Osteocyte (in vitro differentiated cells): Measurements from ENCODE around the gene CSH2. TPM values are rescaled to one million over a fixed set of nuclear protein-coding genes. Genes with fewer than 3 reads are reported as not detected.
"Not testable (repeated sequence)": the region's sequence is repeated elsewhere in the genome, so short reads cannot be mapped to it uniquely, and the experiment has no call there.

Experiments used
- DNase-seq: peaks from one replicate; pipeline ENCODE4 v3.0.0; 2021; ENCODE audit warnings: mixed read lengths; ENCODE audit not compliant: unreplicated experiment; ENCODE audit errors: extremely low spot score
- H3K27ac Mint-ChIP-seq: one replicate; pipeline ENCODE4 v1.8.0; 2021; ENCODE audit warnings: mild to moderate bottlenecking, mixed read lengths; ENCODE audit not compliant: unreplicated experiment
- H3K27me3 Mint-ChIP-seq: one replicate; pipeline ENCODE4 v1.8.0; 2021; ENCODE audit warnings: mixed read lengths; ENCODE audit not compliant: unreplicated experiment
- H3K36me3 Mint-ChIP-seq: one replicate; pipeline ENCODE4 v1.8.0; 2021; ENCODE audit warnings: mixed read lengths; ENCODE audit not compliant: unreplicated experiment
- H3K4me1 Mint-ChIP-seq: one replicate; pipeline ENCODE4 v1.8.0; 2021; ENCODE audit warnings: mixed read lengths; ENCODE audit not compliant: unreplicated experiment
- H3K4me3 Mint-ChIP-seq: one replicate; pipeline ENCODE4 v1.8.0; 2021; ENCODE audit warnings: mild to moderate bottlenecking, moderate library complexity, mixed read lengths; ENCODE audit not compliant: unreplicated experiment
- H3K9me3 Mint-ChIP-seq: one replicate; pipeline ENCODE4 v1.8.0; 2021; ENCODE audit warnings: mixed read lengths; ENCODE audit not compliant: unreplicated experiment
- total RNA-seq: library from RNA; stranded (reverse); gene quantifications from 2 replicates; pipeline ENCODE4 v1.2.1, GENCODE V29; 2021
- TF ChIP-seq, protein P1 (sequence below): fragments of 200-600 bp; sonication (generic); IDR thresholded peaks from 2 replicates; pipeline ENCODE4 v1.5.0; 2021; ENCODE audit warnings: antibody characterized with exemption, mild to moderate bottlenecking, moderate library complexity

Gene CSH2
- total RNA-seq, 1 donor from 2014 or later: not detected

DNA sequence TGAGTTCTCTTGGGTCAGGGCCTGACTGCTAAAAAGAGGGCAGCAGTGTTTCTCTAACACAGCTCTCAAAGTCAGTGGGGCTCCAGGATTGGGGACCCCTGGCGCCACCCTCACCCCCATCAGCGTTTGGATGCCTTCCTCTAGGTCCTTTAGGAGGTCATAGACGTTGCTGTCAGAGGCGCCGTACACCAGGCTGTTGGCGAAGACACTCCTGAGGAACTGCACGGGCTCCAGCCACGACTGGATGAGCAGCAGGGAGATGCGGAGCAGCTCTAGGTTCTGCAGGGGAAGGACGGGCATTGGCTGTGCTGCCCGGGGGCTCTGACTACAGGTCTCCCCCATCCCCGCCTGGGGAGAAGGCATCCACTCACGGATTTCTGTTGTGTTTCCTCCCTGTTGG lies 44.2 kb upstream of the CSH2 start:
- DNase-seq: no peak
- Mint-ChIP-seq H3K27me3 (peaks cover 43% of the 10 kb centered on the region), H3K4me3 (no peak overlapping the region), H3K4me1 (peaks cover 3% of the 10 kb centered on the region), H3K27ac (no peak overlapping the region), H3K36me3 (no peaks in the 10 kb centered on the region), H3K9me3 (no peaks in the 10 kb centered on the region)
- TF ChIP-seq, protein P1, sequence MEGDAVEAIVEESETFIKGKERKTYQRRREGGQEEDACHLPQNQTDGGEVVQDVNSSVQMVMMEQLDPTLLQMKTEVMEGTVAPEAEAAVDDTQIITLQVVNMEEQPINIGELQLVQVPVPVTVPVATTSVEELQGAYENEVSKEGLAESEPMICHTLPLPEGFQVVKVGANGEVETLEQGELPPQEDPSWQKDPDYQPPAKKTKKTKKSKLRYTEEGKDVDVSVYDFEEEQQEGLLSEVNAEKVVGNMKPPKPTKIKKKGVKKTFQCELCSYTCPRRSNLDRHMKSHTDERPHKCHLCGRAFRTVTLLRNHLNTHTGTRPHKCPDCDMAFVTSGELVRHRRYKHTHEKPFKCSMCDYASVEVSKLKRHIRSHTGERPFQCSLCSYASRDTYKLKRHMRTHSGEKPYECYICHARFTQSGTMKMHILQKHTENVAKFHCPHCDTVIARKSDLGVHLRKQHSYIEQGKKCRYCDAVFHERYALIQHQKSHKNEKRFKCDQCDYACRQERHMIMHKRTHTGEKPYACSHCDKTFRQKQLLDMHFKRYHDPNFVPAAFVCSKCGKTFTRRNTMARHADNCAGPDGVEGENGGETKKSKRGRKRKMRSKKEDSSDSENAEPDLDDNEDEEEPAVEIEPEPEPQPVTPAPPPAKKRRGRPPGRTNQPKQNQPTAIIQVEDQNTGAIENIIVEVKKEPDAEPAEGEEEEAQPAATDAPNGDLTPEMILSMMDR: no peak

DNA sequence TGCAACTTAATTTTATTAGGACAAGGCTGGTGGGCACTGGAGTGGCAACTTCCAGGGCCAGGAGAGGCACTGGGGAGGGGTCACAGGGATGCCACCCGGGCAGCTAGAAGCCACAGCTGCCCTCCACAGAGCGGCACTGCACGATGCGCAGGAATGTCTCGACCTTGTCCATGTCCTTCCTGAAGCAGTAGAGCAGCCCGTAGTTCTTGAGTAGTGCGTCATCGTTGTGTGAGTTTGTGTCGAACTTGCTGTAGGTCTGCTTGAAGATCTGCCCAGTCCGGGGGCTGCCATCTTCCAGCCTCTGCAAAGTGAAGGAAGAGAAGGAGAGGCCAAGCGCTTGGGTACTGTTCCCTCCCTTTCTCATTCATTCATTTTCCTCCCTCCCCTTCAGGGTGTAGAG lies 43.7 kb upstream of the CSH2 start:
- H3K4me1 Mint-ChIP-seq, H3K4me3 Mint-ChIP-seq: not testable (repeated sequence)

DNA sequence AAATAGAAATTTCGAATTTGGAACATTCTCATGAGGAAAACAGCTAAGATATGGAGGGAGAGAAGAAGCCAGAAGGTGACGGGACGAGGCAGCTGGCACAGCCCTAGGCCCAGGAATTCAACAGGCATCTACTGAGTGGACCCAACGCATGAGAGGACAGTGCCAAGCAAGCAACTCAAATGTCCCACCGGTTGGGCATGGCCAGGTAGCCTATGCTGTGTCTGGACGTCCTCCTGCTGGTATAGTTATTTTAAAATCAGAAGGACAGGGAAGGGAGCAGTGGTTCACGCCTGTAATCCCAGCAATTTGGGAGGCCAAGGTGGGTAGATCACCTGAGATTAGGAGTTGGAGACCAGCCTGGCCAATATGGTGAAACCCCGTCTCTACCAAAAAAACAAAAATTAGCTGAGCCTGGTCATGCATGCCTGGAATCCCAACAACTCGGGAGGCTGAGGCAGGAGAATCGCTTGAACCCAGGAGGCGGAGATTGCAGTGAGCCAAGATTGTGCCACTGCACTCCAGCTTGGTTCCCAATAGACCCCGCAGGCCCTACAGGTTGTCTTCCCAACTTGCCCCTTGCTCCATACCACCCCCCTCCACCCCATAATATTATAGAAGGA lies 43.2 kb upstream of the CSH2 start:
- TF ChIP-seq, protein P1: no peak

More for the DNA sequence above, 43.7 kb upstream of the CSH2 start:
- peaks cover 39% of the 10 kb centered on the region for H3K27me3 Mint-ChIP-seq
- not testable (repeated sequence) for H3K27ac Mint-ChIP-seq, DNase-seq, H3K9me3 Mint-ChIP-seq, H3K36me3 Mint-ChIP-seq

DNA sequence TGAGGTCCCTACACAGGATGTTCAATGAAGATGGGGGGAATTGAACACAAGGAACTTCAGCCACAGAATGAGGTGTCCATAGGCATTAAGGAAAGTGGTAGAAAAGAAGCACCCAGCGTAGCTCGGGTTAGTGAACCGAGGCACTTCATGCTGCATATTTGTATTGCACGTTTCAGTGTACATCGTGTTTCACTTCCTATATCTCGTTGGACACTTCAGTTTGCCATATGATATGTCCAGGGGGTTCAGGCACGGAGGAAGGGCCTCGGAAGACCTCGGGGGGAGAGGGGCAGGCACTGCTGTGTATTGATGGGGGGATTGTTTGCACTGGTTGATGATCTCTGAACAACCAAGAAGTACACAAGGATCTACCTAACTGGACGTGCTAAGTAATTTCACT lies 42.3 kb upstream of the CSH2 start:
- not testable (repeated sequence) for H3K4me3 Mint-ChIP-seq, H3K36me3 Mint-ChIP-seq, H3K4me1 Mint-ChIP-seq, DNase-seq, H3K27ac Mint-ChIP-seq, H3K9me3 Mint-ChIP-seq
- H3K27me3 Mint-ChIP-seq: peaks cover 36% of the 10 kb centered on the region

More for the DNA sequence above, 43.2 kb upstream of the CSH2 start:
- Mint-ChIP-seq H3K9me3 (no peaks in the 10 kb centered on the region), H3K27ac (no peak overlapping the region), H3K27me3 (peaks cover 36% of the 10 kb centered on the region), H3K36me3 (no peaks in the 10 kb centered on the region), H3K4me3 (no peak overlapping the region), H3K4me1 (peaks cover 3% of the 10 kb centered on the region)
- DNase-seq: no peak

DNA sequence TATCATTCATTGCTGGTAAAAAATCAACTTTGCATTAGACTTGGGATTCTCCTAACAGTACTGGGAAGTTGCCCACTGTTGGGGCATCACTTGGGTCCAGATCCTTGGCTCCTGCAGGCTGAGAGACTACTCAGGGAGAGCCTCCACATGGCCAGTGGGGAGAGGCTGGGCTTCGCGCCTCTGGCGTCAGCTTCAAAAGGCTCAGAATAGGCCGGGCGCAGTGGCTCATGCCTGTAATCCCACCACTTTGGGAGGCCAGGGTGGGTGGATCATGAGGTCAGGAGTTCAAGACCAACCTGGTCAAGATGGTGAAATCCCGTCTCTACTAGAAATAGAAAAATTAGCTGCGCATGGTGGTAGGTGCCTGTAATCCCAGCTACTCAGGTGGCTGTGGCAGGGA lies 41.0 kb upstream of the CSH2 start:
- H3K27me3 Mint-ChIP-seq: peaks cover 46% of the 10 kb centered on the region
- TF ChIP-seq, protein P1: no peak
- no peak for DNase-seq
- no peaks in the 10 kb centered on the region for H3K9me3 Mint-ChIP-seq
- no peak overlapping the region for H3K27ac Mint-ChIP-seq
- H3K4me1 Mint-ChIP-seq: peaks cover 3% of the 10 kb centered on the region
- H3K36me3 Mint-ChIP-seq: no peaks in the 10 kb centered on the region
- no peak overlapping the region for H3K4me3 Mint-ChIP-seq

DNA sequence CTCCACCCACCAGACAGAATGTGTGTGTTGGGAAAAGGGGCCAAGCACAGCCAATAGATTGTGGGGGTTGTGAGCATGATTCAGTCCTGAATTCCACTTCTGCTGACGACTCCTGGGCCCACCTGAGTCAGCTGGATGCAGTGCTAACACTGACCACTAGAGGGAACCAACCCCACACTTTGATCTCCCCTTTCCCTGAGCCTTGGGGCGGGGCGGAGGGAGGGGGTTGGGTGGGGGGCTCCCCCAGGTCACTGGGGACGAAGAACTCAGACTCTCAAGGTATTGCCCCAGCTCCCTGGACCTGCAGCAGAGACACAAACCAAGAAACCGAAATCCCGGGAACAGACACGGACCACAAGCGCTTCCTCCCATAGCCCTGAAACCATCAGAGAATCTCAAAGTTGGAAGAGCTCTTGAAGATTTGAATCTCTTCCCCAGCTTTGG lies 38.2 kb upstream of the CSH2 start:
- Mint-ChIP-seq H3K4me1 (no peaks in the 10 kb centered on the region), H3K9me3 (no peaks in the 10 kb centered on the region), H3K36me3 (no peaks in the 10 kb centered on the region), H3K27ac (no peak overlapping the region), H3K27me3 (peaks cover 56% of the 10 kb centered on the region), H3K4me3 (no peak overlapping the region)
- no peak for DNase-seq
- TF ChIP-seq, protein P1: peak; percentile 77
